Measurements from ENCODE around the gene PLCB1. TPM values are rescaled to one million over a fixed set of nuclear protein-coding genes. Genes with fewer than 3 reads are reported as not detected.
"Not testable (repeated sequence)": the region's sequence is repeated elsewhere in the genome, so short reads cannot be mapped to it uniquely, and the experiment has no call there.

PLCB1 gene
- total RNA-seq, 1 experiment from 2014 or later: 11.3 TPM

DNA sequence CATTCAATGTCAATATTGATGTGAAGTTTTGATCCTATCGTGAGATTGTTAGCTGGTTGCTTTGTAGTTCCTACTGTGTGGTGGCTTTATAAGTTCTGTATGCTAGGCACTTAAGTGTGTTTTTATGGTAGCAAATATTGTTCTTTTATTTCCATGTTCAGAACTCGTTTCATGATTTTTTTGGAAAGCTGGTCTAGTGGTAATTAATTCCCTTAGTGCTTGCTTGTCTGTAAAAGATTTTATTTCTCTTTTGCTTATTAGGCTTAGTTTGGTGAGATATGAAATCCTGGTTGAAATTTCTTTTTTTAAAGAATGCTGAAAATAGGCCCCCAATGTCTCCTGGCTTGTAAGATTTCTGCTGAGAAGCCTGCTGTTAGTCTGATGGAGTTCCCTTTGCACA is 27.8 kb upstream of the PLCB1 start (continued):
- TF ChIP-seq, protein P1, sequence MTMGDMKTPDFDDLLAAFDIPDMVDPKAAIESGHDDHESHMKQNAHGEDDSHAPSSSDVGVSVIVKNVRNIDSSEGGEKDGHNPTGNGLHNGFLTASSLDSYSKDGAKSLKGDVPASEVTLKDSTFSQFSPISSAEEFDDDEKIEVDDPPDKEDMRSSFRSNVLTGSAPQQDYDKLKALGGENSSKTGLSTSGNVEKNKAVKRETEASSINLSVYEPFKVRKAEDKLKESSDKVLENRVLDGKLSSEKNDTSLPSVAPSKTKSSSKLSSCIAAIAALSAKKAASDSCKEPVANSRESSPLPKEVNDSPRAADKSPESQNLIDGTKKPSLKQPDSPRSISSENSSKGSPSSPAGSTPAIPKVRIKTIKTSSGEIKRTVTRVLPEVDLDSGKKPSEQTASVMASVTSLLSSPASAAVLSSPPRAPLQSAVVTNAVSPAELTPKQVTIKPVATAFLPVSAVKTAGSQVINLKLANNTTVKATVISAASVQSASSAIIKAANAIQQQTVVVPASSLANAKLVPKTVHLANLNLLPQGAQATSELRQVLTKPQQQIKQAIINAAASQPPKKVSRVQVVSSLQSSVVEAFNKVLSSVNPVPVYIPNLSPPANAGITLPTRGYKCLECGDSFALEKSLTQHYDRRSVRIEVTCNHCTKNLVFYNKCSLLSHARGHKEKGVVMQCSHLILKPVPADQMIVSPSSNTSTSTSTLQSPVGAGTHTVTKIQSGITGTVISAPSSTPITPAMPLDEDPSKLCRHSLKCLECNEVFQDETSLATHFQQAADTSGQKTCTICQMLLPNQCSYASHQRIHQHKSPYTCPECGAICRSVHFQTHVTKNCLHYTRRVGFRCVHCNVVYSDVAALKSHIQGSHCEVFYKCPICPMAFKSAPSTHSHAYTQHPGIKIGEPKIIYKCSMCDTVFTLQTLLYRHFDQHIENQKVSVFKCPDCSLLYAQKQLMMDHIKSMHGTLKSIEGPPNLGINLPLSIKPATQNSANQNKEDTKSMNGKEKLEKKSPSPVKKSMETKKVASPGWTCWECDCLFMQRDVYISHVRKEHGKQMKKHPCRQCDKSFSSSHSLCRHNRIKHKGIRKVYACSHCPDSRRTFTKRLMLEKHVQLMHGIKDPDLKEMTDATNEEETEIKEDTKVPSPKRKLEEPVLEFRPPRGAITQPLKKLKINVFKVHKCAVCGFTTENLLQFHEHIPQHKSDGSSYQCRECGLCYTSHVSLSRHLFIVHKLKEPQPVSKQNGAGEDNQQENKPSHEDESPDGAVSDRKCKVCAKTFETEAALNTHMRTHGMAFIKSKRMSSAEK (CRISPR knock-in tag; IDR thresholded peaks at IDR 0.05; ENCODE audit: borderline replicate concordance): no peak
- TF ChIP-seq, protein P2, sequence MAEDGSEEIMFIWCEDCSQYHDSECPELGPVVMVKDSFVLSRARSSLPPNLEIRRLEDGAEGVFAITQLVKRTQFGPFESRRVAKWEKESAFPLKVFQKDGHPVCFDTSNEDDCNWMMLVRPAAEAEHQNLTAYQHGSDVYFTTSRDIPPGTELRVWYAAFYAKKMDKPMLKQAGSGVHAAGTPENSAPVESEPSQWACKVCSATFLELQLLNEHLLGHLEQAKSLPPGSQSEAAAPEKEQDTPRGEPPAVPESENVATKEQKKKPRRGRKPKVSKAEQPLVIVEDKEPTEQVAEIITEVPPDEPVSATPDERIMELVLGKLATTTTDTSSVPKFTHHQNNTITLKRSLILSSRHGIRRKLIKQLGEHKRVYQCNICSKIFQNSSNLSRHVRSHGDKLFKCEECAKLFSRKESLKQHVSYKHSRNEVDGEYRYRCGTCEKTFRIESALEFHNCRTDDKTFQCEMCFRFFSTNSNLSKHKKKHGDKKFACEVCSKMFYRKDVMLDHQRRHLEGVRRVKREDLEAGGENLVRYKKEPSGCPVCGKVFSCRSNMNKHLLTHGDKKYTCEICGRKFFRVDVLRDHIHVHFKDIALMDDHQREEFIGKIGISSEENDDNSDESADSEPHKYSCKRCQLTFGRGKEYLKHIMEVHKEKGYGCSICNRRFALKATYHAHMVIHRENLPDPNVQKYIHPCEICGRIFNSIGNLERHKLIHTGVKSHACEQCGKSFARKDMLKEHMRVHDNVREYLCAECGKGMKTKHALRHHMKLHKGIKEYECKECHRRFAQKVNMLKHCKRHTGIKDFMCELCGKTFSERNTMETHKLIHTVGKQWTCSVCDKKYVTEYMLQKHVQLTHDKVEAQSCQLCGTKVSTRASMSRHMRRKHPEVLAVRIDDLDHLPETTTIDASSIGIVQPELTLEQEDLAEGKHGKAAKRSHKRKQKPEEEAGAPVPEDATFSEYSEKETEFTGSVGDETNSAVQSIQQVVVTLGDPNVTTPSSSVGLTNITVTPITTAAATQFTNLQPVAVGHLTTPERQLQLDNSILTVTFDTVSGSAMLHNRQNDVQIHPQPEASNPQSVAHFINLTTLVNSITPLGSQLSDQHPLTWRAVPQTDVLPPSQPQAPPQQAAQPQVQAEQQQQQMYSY (CRISPR knock-in tag; IDR thresholded peaks at IDR 0.05): no peak
- TF ChIP-seq ATF1 (CRISPR knock-in tag; IDR thresholded peaks at IDR 0.05): no peak
- TF ChIP-seq JUN (CRISPR knock-in tag; IDR thresholded peaks at IDR 0.05): no peak
- no peak for TF ChIP-seq TP53 (CRISPR knock-in tag; IDR thresholded peaks at IDR 0.05)
- TF ChIP-seq, protein P3, sequence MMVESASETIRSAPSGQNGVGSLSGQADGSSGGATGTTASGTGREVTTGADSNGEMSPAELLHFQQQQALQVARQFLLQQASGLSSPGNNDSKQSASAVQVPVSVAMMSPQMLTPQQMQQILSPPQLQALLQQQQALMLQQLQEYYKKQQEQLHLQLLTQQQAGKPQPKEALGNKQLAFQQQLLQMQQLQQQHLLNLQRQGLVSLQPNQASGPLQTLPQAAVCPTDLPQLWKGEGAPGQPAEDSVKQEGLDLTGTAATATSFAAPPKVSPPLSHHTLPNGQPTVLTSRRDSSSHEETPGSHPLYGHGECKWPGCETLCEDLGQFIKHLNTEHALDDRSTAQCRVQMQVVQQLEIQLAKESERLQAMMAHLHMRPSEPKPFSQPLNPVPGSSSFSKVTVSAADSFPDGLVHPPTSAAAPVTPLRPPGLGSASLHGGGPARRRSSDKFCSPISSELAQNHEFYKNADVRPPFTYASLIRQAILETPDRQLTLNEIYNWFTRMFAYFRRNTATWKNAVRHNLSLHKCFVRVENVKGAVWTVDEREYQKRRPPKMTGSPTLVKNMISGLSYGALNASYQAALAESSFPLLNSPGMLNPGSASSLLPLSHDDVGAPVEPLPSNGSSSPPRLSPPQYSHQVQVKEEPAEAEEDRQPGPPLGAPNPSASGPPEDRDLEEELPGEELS (CRISPR knock-in tag; IDR thresholded peaks at IDR 0.05): no peak
- no peak for TF ChIP-seq CREM (CRISPR knock-in tag; IDR thresholded peaks at IDR 0.05)
- no peak for TF ChIP-seq CTCF (IDR thresholded peaks at IDR 0.05)
- TF ChIP-seq ZNF138 (CRISPR knock-in tag; conservative IDR thresholded peaks at IDR 0.05): no peak
- no peak for TF ChIP-seq SOX15 (CRISPR knock-in tag; IDR thresholded peaks at IDR 0.05)

DNA sequence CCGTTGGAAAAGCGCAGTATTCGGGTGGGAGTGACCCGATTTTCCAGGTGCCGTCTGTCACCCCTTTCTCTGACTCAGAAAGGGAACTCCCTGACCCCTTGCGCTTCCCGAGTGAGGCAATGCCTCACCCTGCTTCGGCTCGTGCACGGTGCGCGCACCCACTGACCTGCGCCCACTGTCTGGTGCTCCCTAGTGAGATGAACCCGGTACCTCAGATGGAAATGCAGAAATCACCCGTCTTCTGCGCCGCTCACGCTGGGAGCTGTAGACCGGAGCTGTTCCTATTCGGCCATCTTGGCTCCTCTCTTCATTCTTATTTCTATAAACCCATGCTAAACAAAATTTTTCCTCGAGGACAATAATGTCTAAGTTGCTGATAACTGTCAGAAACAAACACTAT is 17.5 kb upstream of the PLCB1 start:
- H3K27ac Mint-ChIP-seq: peak overlapping the region; percentile 96
- H3K4me1 Mint-ChIP-seq: peaks cover 18% of the 10 kb centered on the region
- peaks cover 15% of the 10 kb centered on the region for H3K36me3 Mint-ChIP-seq
- POLR2A ChIA-PET; ATAC-seq; DNase-seq (ENCODE audit: low spot score); H3K27me3 Mint-ChIP-seq (ENCODE audit: low read depth): not testable (repeated sequence)
- TF ChIP-seq GABPB1 (CRISPR knock-in tag; IDR thresholded peaks at IDR 0.05): peak; percentile 49; the same call in 1 of the 2 replicates
- CTCF ChIA-PET: interaction anchor here (1.1 kb wide), 1 partner anchor 71 kb away, joined by 4 read pairs; no protein-coding TSS in a partner anchor
- peak overlapping the region; percentile 89 for H3K4me3 Mint-ChIP-seq
- peaks cover 30% of the 10 kb centered on the region for H3K9me3 Mint-ChIP-seq

DNA sequence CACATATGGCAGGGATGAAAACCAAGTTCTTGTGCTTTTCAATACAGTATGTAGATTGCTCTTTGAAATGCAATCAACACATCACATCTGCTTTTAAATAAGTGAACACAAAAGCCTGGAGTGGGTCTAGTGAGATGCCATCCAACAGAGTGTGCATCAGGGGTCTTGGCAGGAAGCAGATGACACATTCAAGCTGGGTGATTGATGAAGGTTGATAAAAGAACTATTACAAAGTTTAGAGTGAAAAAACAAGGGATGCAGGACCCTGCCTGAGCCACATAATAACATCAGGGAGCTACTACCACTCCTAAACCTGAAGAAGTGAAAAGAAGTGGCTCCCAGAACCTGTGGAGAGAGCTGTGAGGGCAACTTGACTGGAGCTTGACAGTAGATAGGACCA is 16.6 kb upstream of the PLCB1 start:
- no peak for DNase-seq (ENCODE audit: low spot score)
- CTCF ChIA-PET: interaction anchor here (1.1 to 1.3 kb wide), 2 partner anchors 11 to 72 kb away, joined by 3 to 4 read pairs; no protein-coding TSS in a partner anchor
- TF ChIP-seq, protein P4, sequence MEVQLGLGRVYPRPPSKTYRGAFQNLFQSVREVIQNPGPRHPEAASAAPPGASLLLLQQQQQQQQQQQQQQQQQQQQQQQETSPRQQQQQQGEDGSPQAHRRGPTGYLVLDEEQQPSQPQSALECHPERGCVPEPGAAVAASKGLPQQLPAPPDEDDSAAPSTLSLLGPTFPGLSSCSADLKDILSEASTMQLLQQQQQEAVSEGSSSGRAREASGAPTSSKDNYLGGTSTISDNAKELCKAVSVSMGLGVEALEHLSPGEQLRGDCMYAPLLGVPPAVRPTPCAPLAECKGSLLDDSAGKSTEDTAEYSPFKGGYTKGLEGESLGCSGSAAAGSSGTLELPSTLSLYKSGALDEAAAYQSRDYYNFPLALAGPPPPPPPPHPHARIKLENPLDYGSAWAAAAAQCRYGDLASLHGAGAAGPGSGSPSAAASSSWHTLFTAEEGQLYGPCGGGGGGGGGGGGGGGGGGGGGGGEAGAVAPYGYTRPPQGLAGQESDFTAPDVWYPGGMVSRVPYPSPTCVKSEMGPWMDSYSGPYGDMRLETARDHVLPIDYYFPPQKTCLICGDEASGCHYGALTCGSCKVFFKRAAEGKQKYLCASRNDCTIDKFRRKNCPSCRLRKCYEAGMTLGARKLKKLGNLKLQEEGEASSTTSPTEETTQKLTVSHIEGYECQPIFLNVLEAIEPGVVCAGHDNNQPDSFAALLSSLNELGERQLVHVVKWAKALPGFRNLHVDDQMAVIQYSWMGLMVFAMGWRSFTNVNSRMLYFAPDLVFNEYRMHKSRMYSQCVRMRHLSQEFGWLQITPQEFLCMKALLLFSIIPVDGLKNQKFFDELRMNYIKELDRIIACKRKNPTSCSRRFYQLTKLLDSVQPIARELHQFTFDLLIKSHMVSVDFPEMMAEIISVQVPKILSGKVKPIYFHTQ (CRISPR knock-in tag; IDR thresholded peaks at IDR 0.05): no peak
- TF ChIP-seq GRHL2 (CRISPR knock-in tag; IDR thresholded peaks at IDR 0.05; ENCODE audit: insufficient replicate concordance, severe bottlenecking) (no peak), USF2 (CRISPR knock-in tag; IDR thresholded peaks at IDR 0.05) (no peak), SMAD4 (CRISPR knock-in tag; IDR thresholded peaks at IDR 0.05) (no peak), ATF3 (CRISPR knock-in tag; conservative IDR thresholded peaks at IDR 0.05) (no peak), NR1H2 (CRISPR knock-in tag; IDR thresholded peaks at IDR 0.05) (no peak)

More for the DNA sequence above, 16.6 kb upstream of the PLCB1 start:
- Mint-ChIP-seq H3K27me3 (ENCODE audit: low read depth) (peaks cover 9% of the 10 kb centered on the region; the same call in 1 of the 2 replicates), H3K27ac (no peak overlapping the region), H3K36me3 (peaks cover 15% of the 10 kb centered on the region), H3K9me3 (peaks cover 24% of the 10 kb centered on the region), H3K4me1 (peaks cover 18% of the 10 kb centered on the region), H3K4me3 (peak overlapping the region; percentile 89)
- ATAC-seq: no peak
- POLR2A ChIA-PET: no interaction called here

Data from WTC11 (cell line).